HepG2 (cell line): ENCODE measurements around the gene CDK6. TPM values are rescaled to one million over a fixed set of nuclear protein-coding genes. Genes with fewer than 3 reads are reported as not detected.

Experiments
- CSRNP2 ChIP-seq: sonication (generic); formaldehyde crosslinking; conservative IDR thresholded peaks from 2 replicates; pipeline ENCODE4 v1.8.0; 2022; ENCODE audit warnings: low read depth, missing genetic modification reagents
- GATA4 ChIP-seq: sonication (generic); IDR thresholded peaks from 2 replicates; pipeline ENCODE4 v1.6.1; 2016; ENCODE audit warnings: antibody characterized with exemption, low read depth, borderline replicate concordance
- GFI1 ChIP-seq: sonication (generic); formaldehyde crosslinking; IDR thresholded peaks from 2 replicates; pipeline ENCODE4 v1.5.0; 2020; ENCODE audit warnings: missing genetic modification reagents, mild to moderate bottlenecking, borderline replicate concordance
- HDAC2 ChIP-seq: sonication (generic); formaldehyde crosslinking; IDR thresholded peaks from 2 replicates; pipeline ENCODE4 v1.4.0; 2020; ENCODE audit warnings: missing genetic modification reagents
- HNF4A ChIP-seq: sonication (generic); formaldehyde crosslinking; IDR thresholded peaks from 2 replicates; pipeline ENCODE4 v1.4.0; 2020; ENCODE audit warnings: missing genetic modification reagents
- MBNL3 ChIP-seq: fragments of 250-450 bp; sonication (Bioruptor Pico); conservative IDR thresholded peaks from 2 replicates; pipeline ENCODE4 v1.8.0; 2022; ENCODE audit warnings: mild to moderate bottlenecking, inconsistent platforms
- MTA3 ChIP-seq: sonication (generic); formaldehyde crosslinking; IDR thresholded peaks from 2 replicates; pipeline ENCODE4 v1.4.0; 2020; ENCODE audit warnings: missing genetic modification reagents
- NFE2L2 ChIP-seq: fragments of 150-350 bp; IDR thresholded peaks from 2 replicates; pipeline ENCODE4 v1.6.1; 2014; ENCODE audit warnings: low read length
- NFIB ChIP-seq: sonication (generic); formaldehyde crosslinking; IDR thresholded peaks from 2 replicates; pipeline ENCODE4 v1.9.0; 2021; ENCODE audit warnings: missing genetic modification reagents, mild to moderate bottlenecking, borderline replicate concordance
- NR0B2 ChIP-seq: sonication (generic); formaldehyde crosslinking; IDR thresholded peaks from 2 replicates; pipeline ENCODE4 v1.4.0; 2020; ENCODE audit warnings: mild to moderate bottlenecking, missing genetic modification reagents
- SP2 ChIP-seq: sonication (generic); formaldehyde crosslinking; IDR thresholded peaks from 2 replicates; pipeline ENCODE4 v1.5.1; 2020; ENCODE audit warnings: mild to moderate bottlenecking, missing genetic modification reagents
- ZNF33B ChIP-seq: sonication (generic); formaldehyde crosslinking; IDR thresholded peaks from 2 replicates; pipeline ENCODE4 v1.5.1; 2020; ENCODE audit warnings: mild to moderate bottlenecking, missing genetic modification reagents
- ZNF407 ChIP-seq: sonication (generic); formaldehyde crosslinking; IDR thresholded peaks from one replicate; pipeline ENCODE4 v1.5.1; 2020; ENCODE audit warnings: mild to moderate bottlenecking, missing genetic modification reagents; ENCODE audit errors: not compliant biosample characterization
- ZNF598 ChIP-seq: sonication (generic); formaldehyde crosslinking; IDR thresholded peaks from 2 replicates; pipeline ENCODE4 v1.5.1; 2020; ENCODE audit warnings: mild to moderate bottlenecking, missing genetic modification reagents, borderline replicate concordance
- ZNF704 ChIP-seq: sonication (generic); formaldehyde crosslinking; IDR thresholded peaks from 2 replicates; pipeline ENCODE4 v1.8.1; 2023; ENCODE audit warnings: mild to moderate bottlenecking, inconsistent platforms, moderate library complexity, missing genetic modification reagents, borderline replicate concordance
- ZNF839 ChIP-seq: sonication (generic); formaldehyde crosslinking; IDR thresholded peaks from 2 replicates; pipeline ENCODE4 v1.4.0; 2020; ENCODE audit warnings: missing genetic modification reagents, mild to moderate bottlenecking, borderline replicate concordance
- ZSCAN31 ChIP-seq: sonication (generic); formaldehyde crosslinking; IDR thresholded peaks from 2 replicates; pipeline ENCODE4 v1.5.0; 2020; ENCODE audit warnings: low read depth, mild to moderate bottlenecking, missing genetic modification reagents
- polyA plus RNA-seq, 8 experiments: library from polyadenylated mRNA; depleted of rRNA in 3 of 8; stranded (reverse) in 7 of 8; unstranded in 1 of 8; fragments of >200 nt; fragmentation: Illumina TruSeq in 4 of 8; extraction: Trizol in 4 of 8; gene quantifications; 2 replicates each; pipeline versions ENCODE4 v1.2.1 to v1.2.3, GENCODE V29; 2011 to 2016; ENCODE audit warnings: low read depth in 4 of 8, missing spikeins in 1 of 8, mixed read lengths in 1 of 8; ENCODE audit not compliant: insufficient read depth in 1 of 8
- total RNA-seq, 5 experiments: library from RNA; depleted of rRNA; stranded (reverse); fragments of >200 nt; fragmentation: Illumina TruSeq; extraction: Trizol; gene quantifications; 2 replicates each; pipeline ENCODE4 v1.2.3, GENCODE V29; 2016; ENCODE audit warnings: low read depth in 1 of 5

Gene CDK6
- total and polyA plus RNA-seq, 2 of the 13 experiments (the other 11 are each of a cell fraction or from before 2014, with no cell fraction given) = 34.6 to 90.8 TPM

GRCh38 chr7:92682903-92683539 lies 153.4 kb downstream of the CDK6 start (continued):
- TF ChIP-seq ZNF407 (no peak), HNF4A (CRISPR knock-in tag) (peak; percentile 22; the same call in 1 of the 2 replicates), ZNF33B (CRISPR knock-in tag) (no peak), MBNL3 (CRISPR knock-in tag) (no peak), ZNF839 (CRISPR knock-in tag) (no peak), GFI1 (CRISPR knock-in tag) (0 out of 2 replicates have a peak, but pooled peaks have one; percentile 35), HDAC2 (CRISPR knock-in tag) (0 out of 2 replicates have a peak, but pooled peaks have one; percentile 12), NFIB (CRISPR knock-in tag) (no peak), ZNF598 (CRISPR knock-in tag) (no peak), ZNF704 (CRISPR knock-in tag) (no peak), ZSCAN31 (CRISPR knock-in tag) (no peak), GATA4 (peak; percentile 59; the same call in 1 of the 2 replicates), NR0B2 (CRISPR knock-in tag) (no peak), SP2 (CRISPR knock-in tag) (no peak), CSRNP2 (CRISPR knock-in tag) (no peak), NFE2L2 (no peak), MTA3 (no peak)
